BLaER1 treated with 17β-estradiol and CSF1 and Interleukin-3, amounts not matched to agents 10 nM and 100 nM (cell line): Measurements from ENCODE around the gene TMEM81.

ENCODE experiments used
- H3K27ac ChIP-seq, 11 experiments: shearing (Covaris generic); formaldehyde crosslinking; 2 replicates each; pipeline ENCODE4 v1.8.1; 2022
- H3K27me3 ChIP-seq, 11 experiments: shearing (Covaris generic); formaldehyde crosslinking; 2 replicates each; pipeline ENCODE4 v1.8.1; 2022
- H3K36me3 ChIP-seq, 11 experiments: shearing (Covaris generic); formaldehyde crosslinking; 2 replicates each; pipeline ENCODE4 v1.8.1; 2022
- H3K4me1 ChIP-seq, 10 experiments: shearing (Covaris generic); formaldehyde crosslinking; 2 replicates each; pipeline ENCODE4 v1.8.1; 2022
- H3K4me2 ChIP-seq, 11 experiments: shearing (Covaris generic); formaldehyde crosslinking; 2 replicates each; pipeline ENCODE4 v1.8.1; 2022
- H3K4me3 ChIP-seq, 10 experiments: shearing (Covaris generic); formaldehyde crosslinking; 2 replicates each; pipeline ENCODE4 v1.8.1; 2022
- H3K9ac ChIP-seq, 11 experiments: shearing (Covaris generic); formaldehyde crosslinking; 2 replicates each; pipeline ENCODE4 v1.8.1; 2022
- H3K9me3 ChIP-seq, 11 experiments: shearing (Covaris generic); formaldehyde crosslinking; replicated peaks in 1 of 11; 2 replicates each; pipeline ENCODE4 v1.8.1; 2022
- H4K20me1 ChIP-seq, 11 experiments: shearing (Covaris generic); formaldehyde crosslinking; 2 replicates each; pipeline ENCODE4 v1.8.1; 2022
- Cebpa-rat ChIP-seq, 11 experiments: shearing (Covaris generic); IDR thresholded peaks; 2 replicates each; pipeline ENCODE4 v1.8.1; 2022

TMEM81 gene

DNA sequence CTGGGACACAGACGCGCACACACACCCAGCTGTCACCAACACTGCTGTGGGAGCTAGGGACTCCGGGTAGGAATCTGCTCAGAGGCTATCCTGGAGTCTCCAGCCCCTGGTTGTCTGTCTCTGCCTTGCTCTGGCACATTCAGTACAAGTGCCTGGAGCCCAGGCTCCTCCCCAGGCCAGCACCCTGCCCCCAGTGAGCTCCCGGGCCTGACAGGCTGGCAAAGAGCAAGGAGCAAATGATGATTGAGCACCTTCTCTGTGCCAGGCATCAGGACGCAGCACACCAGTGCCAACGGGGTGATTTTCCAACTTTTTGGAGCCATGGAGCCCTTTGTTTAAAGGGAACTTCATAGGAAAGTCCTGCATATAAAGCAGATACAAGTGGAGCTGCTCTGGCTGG is 34.8 kb downstream of the TMEM81 start:
- no peaks in the 10 kb centered on the region for H3K36me3 ChIP-seq
- peaks cover 7 to 64% (median 53%) of the 10 kb centered on the region in 10 experiments; a peak in 19 of 20 replicates for H3K4me1 ChIP-seq
- no peak for TF ChIP-seq Cebpa-rat (IDR thresholded peaks at IDR 0.05)
- no peak overlapping the region for H3K27ac ChIP-seq
- H3K9me3 ChIP-seq = no peaks in the 10 kb centered on the region
- no peak overlapping the region for H3K4me2 ChIP-seq
- peaks cover 6 to 13% (median 12%) of the 10 kb centered on the region in 11 experiments; a peak in 21 of 22 replicates for H3K27me3 ChIP-seq
- H4K20me1 ChIP-seq = peaks cover 0 to 17% (median under 1%) of the 10 kb centered on the region in 11 experiments; a peak in 6 of 22 replicates
- H3K4me3 ChIP-seq = no peak overlapping the region
- no peak overlapping the region for H3K9ac ChIP-seq

DNA sequence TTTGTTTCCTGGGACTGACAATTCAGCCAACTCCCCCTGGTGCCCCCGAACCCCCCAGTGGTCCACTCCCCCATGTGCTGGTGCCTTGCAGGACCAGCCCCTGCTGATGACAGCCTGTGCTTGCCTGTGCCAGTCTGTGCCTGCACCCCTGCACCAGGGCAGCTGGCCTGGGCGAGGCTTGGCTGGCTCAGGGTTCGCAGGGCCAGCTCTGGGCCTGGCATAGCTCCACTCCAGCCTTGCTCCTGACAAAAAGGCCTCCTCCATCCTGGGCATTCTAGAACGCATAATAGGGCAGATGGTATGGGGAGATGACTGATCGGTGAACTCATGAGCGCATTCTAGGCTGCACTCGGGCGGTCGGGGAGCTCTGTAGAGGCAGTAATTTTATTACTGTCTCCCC is 35.9 kb downstream of the TMEM81 start:
- peaks cover 17 to 24% (median 22%) of the 10 kb centered on the region in 11 experiments for H3K27me3 ChIP-seq
- H3K27ac ChIP-seq = no peak overlapping the region
- H3K36me3 ChIP-seq = no peaks in the 10 kb centered on the region
- H3K9ac ChIP-seq = no peak overlapping the region
- H4K20me1 ChIP-seq = peaks cover 0 to 28% (median 5%) of the 10 kb centered on the region in 11 experiments; a peak in 7 of 22 replicates
- H3K4me2 ChIP-seq = peak overlapping the region in 5 of 11 experiments; percentile 50 to 88 (median 78); a peak in 3 of 22 replicates
- TF ChIP-seq Cebpa-rat (IDR thresholded peaks at IDR 0.05) = no peak
- no peaks in the 10 kb centered on the region for H3K9me3 ChIP-seq
- H3K4me3 ChIP-seq = no peak overlapping the region
- peaks cover 10 to 60% (median 51%) of the 10 kb centered on the region in 10 experiments; a peak in 19 of 20 replicates for H3K4me1 ChIP-seq

DNA sequence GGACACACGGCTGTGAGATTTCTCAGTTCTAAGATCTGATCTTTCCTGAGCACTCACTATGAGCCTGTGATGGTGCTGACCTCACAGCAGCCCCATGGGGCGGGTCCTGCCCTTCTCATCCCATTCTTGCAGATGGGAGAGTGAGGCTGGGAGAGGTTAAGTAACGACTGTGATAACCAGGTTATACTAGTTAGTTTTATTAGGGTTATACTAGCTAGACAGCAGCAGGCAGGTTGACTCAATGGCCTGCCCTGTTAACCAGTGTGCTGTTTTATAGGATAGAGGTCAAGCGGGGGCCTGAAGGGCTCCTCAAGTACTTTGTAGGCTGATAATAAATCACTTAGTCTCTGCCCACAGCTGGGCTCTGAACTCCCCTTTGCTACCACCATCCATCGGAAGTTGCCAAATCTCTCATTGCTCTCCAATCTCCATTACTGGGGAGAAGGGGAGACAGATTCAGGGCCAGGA is 36.5 kb downstream of the TMEM81 start:
- Histone ChIP-seq H3K4me1 (peaks cover 9 to 59% (median 50%) of the 10 kb centered on the region in 10 experiments; a peak in 19 of 20 replicates), H3K9me3 (no peaks in the 10 kb centered on the region), H3K9ac (peak overlapping the region in 1 of 11 experiments; percentile 45; a peak in 1 of 22 replicates), H3K4me2 (peak overlapping the region in 9 of 11 experiments; percentile 18 to 88 (median 78); a peak in 16 of 22 replicates), H3K36me3 (no peaks in the 10 kb centered on the region), H3K27me3 (peaks cover 22 to 30% (median 28%) of the 10 kb centered on the region in 11 experiments), H3K27ac (no peak overlapping the region), H4K20me1 (peaks cover 0 to 32% (median 5%) of the 10 kb centered on the region in 11 experiments; a peak in 7 of 22 replicates), H3K4me3 (no peak overlapping the region)
- no peak for TF ChIP-seq Cebpa-rat (IDR thresholded peaks at IDR 0.05)

DNA sequence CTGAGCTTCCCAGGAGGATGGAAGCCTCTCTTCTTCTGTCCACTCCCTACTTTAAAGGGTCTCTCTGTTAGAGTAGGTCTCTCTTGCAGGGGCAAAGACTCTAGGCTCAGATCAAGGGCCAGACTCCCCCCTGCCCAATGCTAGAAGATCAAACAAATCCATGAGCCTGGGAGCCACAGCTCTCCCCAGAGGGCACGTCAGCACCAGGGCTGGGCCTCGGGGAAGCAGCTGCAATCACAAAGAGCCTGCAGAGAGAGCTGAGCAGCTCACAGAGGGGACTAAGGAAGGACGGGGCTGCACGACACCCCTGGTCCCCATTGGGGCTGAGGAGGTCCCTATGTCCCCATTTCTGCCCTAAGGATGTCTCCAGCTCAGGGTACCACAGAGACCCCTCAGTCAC is 37.4 kb downstream of the TMEM81 start:
- Histone ChIP-seq H3K27ac (no peak overlapping the region), H3K9me3 (no peaks in the 10 kb centered on the region), H3K27me3 (peaks cover 29 to 40% (median 36%) of the 10 kb centered on the region in 11 experiments), H3K4me1 (peaks cover 11 to 59% (median 50%) of the 10 kb centered on the region in 10 experiments; a peak in 18 of 20 replicates), H3K9ac (peak overlapping the region in 2 of 11 experiments; percentile 10 to 45; a peak in 2 of 22 replicates), H3K36me3 (no peaks in the 10 kb centered on the region), H4K20me1 (peaks cover 0 to 32% (median 5%) of the 10 kb centered on the region in 11 experiments; a peak in 6 of 22 replicates), H3K4me3 (no peak overlapping the region; a peak in 1 of 20 replicates), H3K4me2 (peak overlapping the region in 9 of 11 experiments; percentile 18 to 88 (median 78); a peak in 17 of 22 replicates)
- TF ChIP-seq Cebpa-rat (IDR thresholded peaks at IDR 0.05) = no peak

DNA sequence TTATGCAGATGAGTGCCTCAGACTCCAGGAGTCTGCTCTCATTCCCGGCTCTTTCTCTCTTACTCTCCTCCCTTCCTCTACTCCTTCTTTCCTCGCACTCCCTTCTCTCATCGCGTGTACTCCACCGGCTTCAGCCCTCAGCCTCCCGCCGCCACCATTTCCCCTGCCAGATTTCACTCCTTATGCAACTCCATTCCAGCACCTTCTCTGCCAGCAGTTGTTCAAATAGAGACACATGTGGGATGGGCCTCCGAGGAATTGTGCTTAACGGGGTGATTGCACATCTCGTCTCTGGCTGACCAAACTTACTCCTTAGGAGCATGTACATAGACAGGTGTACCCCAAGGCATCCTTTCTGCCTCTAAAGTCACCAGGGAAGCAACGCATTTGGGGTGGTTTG is 39.1 kb downstream of the TMEM81 start:
- H3K27me3 ChIP-seq = peaks cover 29 to 42% (median 37%) of the 10 kb centered on the region in 11 experiments
- no peak overlapping the region for H3K27ac ChIP-seq
- peaks cover 14 to 68% (median 58%) of the 10 kb centered on the region in 10 experiments; a peak in 18 of 20 replicates for H3K4me1 ChIP-seq
- no peaks in the 10 kb centered on the region for H3K9me3 ChIP-seq
- H4K20me1 ChIP-seq = peaks cover 0 to 32% (median 5%) of the 10 kb centered on the region in 11 experiments; a peak in 5 of 22 replicates
- H3K36me3 ChIP-seq = no peaks in the 10 kb centered on the region
- no peak overlapping the region; a peak in 1 of 22 replicates for H3K4me2 ChIP-seq
- H3K9ac ChIP-seq = no peak overlapping the region
- TF ChIP-seq Cebpa-rat (IDR thresholded peaks at IDR 0.05) = no peak
- no peak overlapping the region for H3K4me3 ChIP-seq

DNA sequence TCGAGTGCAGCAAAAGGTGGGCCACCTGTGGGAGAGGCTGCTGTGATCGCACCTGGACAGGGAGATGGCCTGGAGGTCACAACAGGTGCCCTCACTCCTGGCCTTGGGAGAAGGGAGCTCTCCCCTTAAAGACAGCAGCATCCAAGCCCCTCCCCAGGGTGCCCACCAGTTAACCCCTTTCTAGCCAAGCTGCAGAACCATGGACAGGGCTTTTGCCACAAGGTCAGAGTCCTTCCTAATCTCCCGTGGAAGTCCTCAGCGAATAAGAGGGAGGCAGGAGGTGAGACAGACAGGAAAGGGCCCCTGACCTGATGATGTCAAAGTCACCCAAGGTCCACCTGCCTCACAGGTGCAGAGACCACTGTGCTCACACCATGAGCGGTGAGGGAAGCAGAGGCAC is 39.5 kb downstream of the TMEM81 start:
- Histone ChIP-seq H3K9ac (no peak overlapping the region), H3K4me1 (peaks cover 14 to 72% (median 62%) of the 10 kb centered on the region in 10 experiments; a peak in 18 of 20 replicates), H4K20me1 (peaks cover 0 to 32% (median 5%) of the 10 kb centered on the region in 11 experiments; a peak in 5 of 22 replicates), H3K9me3 (no peaks in the 10 kb centered on the region), H3K36me3 (no peaks in the 10 kb centered on the region), H3K4me3 (no peak overlapping the region), H3K4me2 (no peak overlapping the region), H3K27ac (no peak overlapping the region), H3K27me3 (peaks cover 29 to 42% (median 37%) of the 10 kb centered on the region in 11 experiments)
- no peak for TF ChIP-seq Cebpa-rat (IDR thresholded peaks at IDR 0.05)

DNA sequence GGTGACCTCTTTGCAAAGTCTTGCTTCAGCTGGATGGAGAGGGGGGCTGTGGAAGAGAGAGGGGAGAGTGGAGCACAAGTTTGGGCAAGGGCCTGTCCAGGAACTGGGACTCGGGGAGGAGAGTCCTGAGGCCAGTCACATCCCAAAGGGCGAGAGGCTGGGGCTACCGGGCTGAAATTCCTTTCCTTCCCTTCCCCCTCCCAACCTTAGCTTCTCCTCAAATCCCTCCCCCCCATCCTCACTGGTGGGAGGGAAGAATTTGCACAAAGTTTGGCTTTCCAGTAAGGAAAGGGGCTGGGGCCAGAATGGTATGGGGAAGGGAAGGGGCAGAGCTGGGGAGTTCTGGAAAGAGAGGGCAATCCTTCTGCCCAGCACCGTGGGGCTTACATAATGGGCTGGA is 40.4 kb downstream of the TMEM81 start:
- Histone ChIP-seq H3K36me3 (no peaks in the 10 kb centered on the region), H3K4me2 (peak overlapping the region in 8 of 11 experiments; percentile 63 to 90 (median 86); a peak in 16 of 22 replicates), H3K27me3 (peaks cover 29 to 42% (median 37%) of the 10 kb centered on the region in 11 experiments), H4K20me1 (peaks cover 0 to 32% (median 5%) of the 10 kb centered on the region in 11 experiments; a peak in 5 of 22 replicates), H3K4me3 (no peak overlapping the region; a peak in 1 of 20 replicates), H3K9ac (no peak overlapping the region), H3K4me1 (peaks cover 14 to 79% (median 64%) of the 10 kb centered on the region in 10 experiments; a peak in 18 of 20 replicates), H3K9me3 (no peaks in the 10 kb centered on the region), H3K27ac (no peak overlapping the region)
- no peak for TF ChIP-seq Cebpa-rat (IDR thresholded peaks at IDR 0.05)

DNA sequence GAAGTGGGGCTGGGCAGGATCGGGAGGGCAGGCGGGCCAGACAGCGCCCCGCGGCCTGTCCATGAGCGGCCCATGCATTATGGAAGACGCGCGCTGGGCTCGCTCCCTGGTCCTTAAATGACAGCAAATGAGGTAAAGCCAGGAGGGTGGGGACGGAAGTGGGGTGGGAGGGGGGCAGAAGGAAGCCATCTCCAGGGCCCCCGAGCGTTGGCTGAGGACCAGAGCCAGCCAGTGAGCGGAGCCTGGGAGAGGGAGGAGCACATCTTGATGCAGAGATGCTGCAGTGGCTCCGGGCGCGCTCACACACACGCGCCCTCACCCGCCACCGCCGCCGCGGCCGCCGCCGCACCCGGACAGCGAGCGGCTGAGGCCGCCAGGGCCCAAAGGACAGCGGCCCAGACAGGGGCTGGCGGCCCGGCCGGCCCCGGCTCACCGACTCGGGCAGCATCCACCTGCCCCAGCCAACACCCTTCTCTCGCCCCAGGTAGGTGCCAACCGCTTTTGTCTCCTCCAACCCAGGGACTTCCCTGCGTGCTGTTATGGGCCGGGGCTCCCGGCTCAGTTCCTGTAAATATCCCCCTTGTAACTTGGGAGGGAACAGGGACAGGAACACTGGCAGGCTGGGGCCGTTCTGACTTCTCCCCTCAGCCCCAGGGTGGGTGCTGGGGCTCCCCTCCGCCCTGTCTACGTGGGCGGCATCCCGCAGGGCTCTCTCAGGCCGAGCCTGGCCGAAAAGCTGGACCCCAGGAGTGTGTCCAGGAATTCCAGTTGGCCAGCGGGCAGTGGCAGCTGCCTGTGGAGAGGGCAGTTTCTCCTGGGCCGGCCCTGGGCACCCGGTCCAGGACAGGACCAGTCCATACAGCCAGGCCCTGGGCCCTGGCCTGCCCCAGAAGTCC is 41.1 kb downstream of the TMEM81 start, which contains the start of gene CNTN2:
CNTN2 (plus strand) TSS at position 302 of the 896 bp plus-strand sequence. CDS start 9,974 bp downstream, outside the sequence.
- TF ChIP-seq Cebpa-rat (IDR thresholded peaks at IDR 0.05) = no peak
- Histone ChIP-seq H4K20me1 (peaks cover 0 to 32% (median 5%) of the 10 kb centered on the region in 11 experiments; a peak in 6 of 22 replicates), H3K9me3 (no peaks in the 10 kb centered on the region), H3K27ac (peak within 1 kb of the TSS in 1 of 11 experiments; percentile 63; a peak in 2 of 22 replicates), H3K4me2 (peak within 1 kb of the TSS; percentile 52 to 90 (median 76); a peak in 21 of 22 replicates), H3K4me1 (peaks cover 14 to 73% (median 62%) of the 10 kb centered on the region in 10 experiments; a peak in 18 of 20 replicates), H3K9ac (peak within 1 kb of the TSS in 2 of 11 experiments; percentile 42 to 54; a peak in 2 of 22 replicates), H3K27me3 (peaks cover 29 to 42% (median 37%) of the 10 kb centered on the region in 11 experiments), H3K36me3 (no peaks in the 10 kb centered on the region), H3K4me3 (peak within 1 kb of the TSS in 3 of 10 experiments; percentile 15 to 28 (median 19); a peak in 4 of 20 replicates)
